K562 (cell line): ENCODE measurements around the gene PCID2. TPM values are rescaled to one million over a fixed set of nuclear protein-coding genes. Genes with fewer than 3 reads are reported as not detected.

ENCODE experiments used
- ATAC-seq: fragments of 200-7000 bp; cut with Tn5 transposase; 3 replicates; pipeline ENCODE4 v1.9.1; 2020; ENCODE audit warnings: moderate library complexity
- BruUV-seq: library from RNA; stranded (reverse); fragments of 400-500 nt; replicated peaks from 2 replicates; lab custom pipeline; 2021; lab: Mats Ljungman, UMichigan
- CTCF ChIA-PET: fragments of 300-600 bp; formaldehyde crosslinking; extraction: SDS; loops from one replicate; lab custom pipeline; 2021; ENCODE audit warnings: low intra/inter-chr PET ratio; lab: Yijun Ruan, JAX
- POLR2A ChIA-PET: fragments of 300-600, 350-650 bp; sonication (Branson Sonifier 250); formaldehyde crosslinking; extraction: SDS; loops from one replicate; lab custom pipeline; 2021; ENCODE audit warnings: antibody characterized with exemption, inconsistent platforms; lab: Yijun Ruan, JAX
- DNase-seq, 4 experiments: peaks; one replicate each; pipeline versions ENCODE4 v3.0.0 to v3.0.0-alpha.2; 2011 to 2018; ENCODE audit warnings: low spot score in 3 of 4, mixed read lengths in 3 of 4; ENCODE audit errors: extremely low read depth in 1 of 4
- FAIRE-seq: peaks from 2 replicates; lab custom pipeline; 2011; peaks lifted over from hg19 to GRCh38; lab: Jason Lieb, UNC
- H2AFZ ChIP-seq: 2 replicates; pipeline ENCODE4 v1.6.0; 2011; ENCODE audit warnings: low read depth, low read length, control low read depth, inconsistent platforms
- H3K27ac ChIP-seq: fragments of 200-600 bp; 3 replicates; pipeline ENCODE4 v1.8.0; 2011; ENCODE audit warnings: low read depth, mild to moderate bottlenecking, control low read depth, inconsistent platforms, low read length, moderate library complexity, mixed read lengths; ENCODE audit errors: extremely low read depth
- H3K27me3 ChIP-seq, 2 experiments: fragments of 300-600 bp in 1 of 2; 2 replicates in 1 of 2; 3 replicates in 1 of 2; pipeline versions ENCODE4 v1.6.0 to v1.8.0; 2011; ENCODE audit warnings: inconsistent platforms in 2 of 2, low read length in 2 of 2, mild to moderate bottlenecking in 1 of 2, mixed read lengths in 1 of 2, moderate library complexity in 1 of 2; ENCODE audit not compliant: control insufficient read depth in 2 of 2, insufficient read depth in 2 of 2
- H3K36me3 ChIP-seq: fragments of 300-600 bp; 3 replicates; pipeline ENCODE4 v1.8.0; 2011; ENCODE audit warnings: mild to moderate bottlenecking, low read length, inconsistent platforms; ENCODE audit not compliant: control insufficient read depth, insufficient read depth
- H3K4me1 ChIP-seq, 2 experiments: fragments of 200-600 bp in 1 of 2; replicated peaks in 1 of 2; 2 replicates in 1 of 2; 3 replicates in 1 of 2; pipeline versions ENCODE4 v1.5.1 to v1.8.0; 2011; ENCODE audit warnings: inconsistent platforms in 2 of 2, low read length in 2 of 2, mild to moderate bottlenecking in 1 of 2, mixed read lengths in 1 of 2, moderate library complexity in 1 of 2; ENCODE audit not compliant: control insufficient read depth in 2 of 2, insufficient read depth in 2 of 2
- H3K4me2 ChIP-seq: 2 replicates; pipeline ENCODE4 v1.6.1; 2011; ENCODE audit warnings: low read length, control low read depth, inconsistent platforms, mixed read lengths; ENCODE audit not compliant: insufficient read depth
- H3K4me3 ChIP-seq: fragments of 200-600 bp; sonication (generic), shearing (Covaris generic); 2 replicates; pipeline ENCODE4 v1.5.1; 2016; ENCODE audit warnings: control low read depth, inconsistent platforms
- H3K79me2 ChIP-seq: fragments of 200-600 bp; 3 replicates; pipeline ENCODE4 v1.8.0; 2011; ENCODE audit warnings: low read length, inconsistent platforms; ENCODE audit not compliant: control insufficient read depth, insufficient read depth
- H3K9ac ChIP-seq, 2 experiments: 2 replicates each; pipeline versions ENCODE4 v1.6.0 to v1.6.1; 2011; ENCODE audit warnings: low read depth in 2 of 2, low read length in 2 of 2, control low read depth in 1 of 2, inconsistent platforms in 1 of 2, mild to moderate bottlenecking in 1 of 2, mixed read lengths in 1 of 2; ENCODE audit not compliant: insufficient read depth in 1 of 2
- H3K9me1 ChIP-seq: one replicate; pipeline ENCODE4 v1.6.0; 2011; ENCODE audit warnings: inconsistent platforms, mild to moderate bottlenecking, low read length, moderate library complexity; ENCODE audit not compliant: control insufficient read depth, insufficient read depth
- H3K9me3 ChIP-seq: replicated peaks from 2 replicates; pipeline ENCODE4 v1.5.1; 2011; ENCODE audit warnings: low read depth, low read length, inconsistent platforms; ENCODE audit not compliant: control insufficient read depth, insufficient read depth
- H4K20me1 ChIP-seq: replicated peaks from 2 replicates; pipeline ENCODE4 v1.6.1; 2011; ENCODE audit warnings: low read length, inconsistent platforms, mixed read lengths; ENCODE audit not compliant: control insufficient read depth, insufficient read depth
- FOXJ2 ChIP-seq: fragments of 200-800 bp; sonication (Bioruptor generic); IDR thresholded peaks from 2 replicates; pipeline ENCODE4 v1.6.1; 2016; ENCODE audit warnings: missing genetic modification characterization, missing compliant biosample characterization
- GABPB2 ChIP-seq: fragments of 250-450 bp; sonication (Bioruptor Pico); conservative IDR thresholded peaks from 2 replicates; pipeline ENCODE4 v1.5.1; 2021; ENCODE audit warnings: mild to moderate bottlenecking
- MECOM ChIP-seq: fragments of 250-450 bp; sonication (Bioruptor Pico); IDR thresholded peaks from 2 replicates; pipeline ENCODE4 v1.8.0; 2022; ENCODE audit warnings: inconsistent platforms
- POLR3G ChIP-seq: IDR thresholded peaks from 2 replicates; pipeline ENCODE4 v1.6.1; 2011; ENCODE audit not compliant: insufficient read length, insufficient replicate concordance; ENCODE audit errors: extremely low read depth
- SRF ChIP-seq, 2 experiments: fragments of 250-450, 450-650 bp in 1 of 2; sonication (Bioruptor Pico) in 1 of 2; sonication (generic) in 1 of 2; formaldehyde crosslinking; IDR thresholded peaks; 2 replicates each; pipeline versions ENCODE4 v1.5.0 to v1.5.1; 2020 to 2022; ENCODE audit warnings: mild to moderate bottlenecking in 1 of 2, missing genetic modification reagents in 1 of 2
- ZNF263 ChIP-seq: sonication (generic); formaldehyde crosslinking; IDR thresholded peaks from 2 replicates; pipeline ENCODE4 v1.8.0; 2022; ENCODE audit warnings: mild to moderate bottlenecking, missing genetic modification reagents, borderline replicate concordance
- ZNF583 ChIP-seq: fragments of 250-450 bp; sonication (Bioruptor Pico); IDR thresholded peaks from 2 replicates; pipeline ENCODE4 v1.4.0; 2020
- ZNF586 ChIP-seq: fragments of 450-650 bp; formaldehyde crosslinking; conservative IDR thresholded peaks from 2 replicates; pipeline ENCODE4 v1.4.0; 2020; ENCODE audit warnings: mild to moderate bottlenecking, moderate library complexity
- WGBS: fragments of 100-300 bp; shearing (Covaris generic); methylation state at CpG from one replicate; pipeline ENCODE4 v1.1.6; 2016; ENCODE audit warnings: low coverage, mixed read lengths; ENCODE audit not compliant: insufficient coverage; ENCODE audit errors: missing lambda C conversion rate; 5-methylcytosine and 5-hydroxymethylcytosine counted together
- in situ Hi-C: fragments of 300-500 bp; cut with MboI; formaldehyde crosslinking; loops from 4 replicates; pipeline ENCODE4 v1.15.0; 2018; ENCODE audit warnings: inconsistent platforms, mixed read lengths
- intact Hi-C: fragments of 100-400 bp; cut with micrococcal nuclease; formaldehyde crosslinking; loops from 2 replicates; pipeline ENCODE4 v1.14.2; 2022
- polyA plus RNA-seq, 8 experiments: library from polyadenylated mRNA; depleted of rRNA in 4 of 8; stranded (reverse) in 5 of 8; unstranded in 3 of 8; fragments of >200 nt; fragmentation: Nextera tagmentation in 2 of 8; fragmentation: Illumina TruSeq in 1 of 8; extraction: Ambion mirVana in 2 of 8; extraction: Trizol in 1 of 8; gene quantifications; 2 replicates each; pipeline versions ENCODE4 v1.2.1 to v1.2.3, GENCODE V29; 2011 to 2014; ENCODE audit warnings: inconsistent platforms in 1 of 8, missing spikeins in 1 of 8
- total RNA-seq, 7 experiments: library from RNA; depleted of rRNA in 6 of 7; stranded (reverse); fragments of >200 nt in 6 of 7; fragmentation: Illumina TruSeq in 2 of 7; extraction: Trizol in 2 of 7; gene quantifications; 2 replicates each; pipeline versions ENCODE4 v1.2.1 to v1.2.3, GENCODE V29; 2011 to 2021; ENCODE audit warnings: low replicate concordance in 1 of 7

PCID2 gene
- total and polyA plus RNA-seq, 9 of the 15 experiments (the other 6 are each of a cell fraction or from before 2014, with no cell fraction given): 39.6 to 117 (median 59.6) TPM

GRCh38 chr13:113144255-113144629 is 64.2 kb downstream of the PCID2 start:
- DNase-seq (no peak), FAIRE-seq (no peak), ATAC-seq (no peak)
- H3K36me3 ChIP-seq: no peaks in the 10 kb centered on the region
- no peaks in the 10 kb centered on the region for H3K9me3 ChIP-seq
- H3K9ac ChIP-seq: no peak overlapping the region
- H3K4me3 ChIP-seq: no peak overlapping the region
- no peaks in the 10 kb centered on the region for H3K79me2 ChIP-seq
- H3K27me3 ChIP-seq: peaks cover 19 to 40% of the 10 kb centered on the region in 2 experiments; a peak in 4 of 5 replicates
- no peaks in the 10 kb centered on the region for H3K9me1 ChIP-seq
- ChIA-PET CTCF (no interaction called here), POLR2A (no interaction called here)
- H3K27ac ChIP-seq: no peak overlapping the region
- peaks cover under 1 to 19% of the 10 kb centered on the region in 2 experiments; a peak in 3 of 5 replicates for H3K4me1 ChIP-seq
- no peaks in the 10 kb centered on the region for H4K20me1 ChIP-seq
- BruUV-seq: no TSS peak
- H3K4me2 ChIP-seq: no peak overlapping the region
- H2AFZ ChIP-seq: no peak overlapping the region
- in situ Hi-C loops: no loop called here
- intact Hi-C loops: no loop called here
- TF ChIP-seq ZNF586 (CRISPR knock-in tag) (no peak), POLR3G (no peak), ZNF263 (CRISPR knock-in tag) (no peak), ZNF583 (no peak), GABPB2 (CRISPR knock-in tag) (no peak), FOXJ2 (no peak), MECOM (CRISPR knock-in tag) (no peak), SRF (CRISPR knock-in tag; IDR thresholded peaks at IDR 0.05) (no peak)
- WGBS: 2% methylated on average over 11 of the region's 12 CpGs
